NCI-H345 treated with DMSO at 0.1 percent for 48 hours (cell line): ENCODE measurements around the gene TUSC7.

ENCODE experiments used
- DNase-seq: peaks from one replicate; lab custom pipeline; 2025; ENCODE audit not compliant: unreplicated experiment; lab: John Stamatoyannopoulos, UW

The TUSC7 gene

DNA sequence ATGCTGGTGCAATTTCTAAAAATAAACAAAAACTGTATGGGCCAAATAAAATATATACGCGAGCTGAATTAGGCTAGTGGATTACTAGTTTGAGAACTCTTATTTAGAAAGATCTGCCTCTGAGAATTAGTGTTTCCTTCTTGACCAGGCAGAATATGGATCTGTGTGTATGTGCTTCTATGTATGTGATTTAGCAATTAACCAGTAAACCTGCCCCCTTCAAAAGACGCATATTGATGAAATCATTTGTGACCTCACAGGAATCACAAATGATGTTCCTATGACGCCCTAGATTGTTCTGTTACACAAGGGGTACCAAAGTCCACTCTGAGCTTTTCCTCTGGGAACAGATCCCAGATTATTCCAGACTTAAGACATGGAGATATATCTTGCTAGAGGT is at the start of gene TUSC7:
TUSC7 (plus strand) TSS at position 301 of the 400 bp plus-strand sequence.
- no peak for DNase-seq

DNA sequence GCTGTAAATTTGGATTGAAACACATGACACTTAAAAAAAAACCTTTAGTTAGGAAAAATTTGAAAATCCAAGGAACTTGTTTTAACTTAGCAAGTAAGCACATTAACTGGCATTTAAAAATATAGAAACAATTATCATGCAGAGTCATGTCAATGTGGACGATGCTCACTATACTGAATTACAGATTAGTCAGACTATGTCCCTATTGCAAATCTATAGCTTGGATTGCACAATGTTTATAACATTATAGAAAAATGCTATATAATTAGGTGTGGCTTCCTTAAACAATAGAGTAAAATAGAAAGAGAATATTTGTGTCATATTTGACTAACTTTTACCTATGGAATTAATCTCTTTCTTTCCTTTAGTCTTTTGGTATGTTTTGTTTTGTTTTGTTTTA is 48.4 kb upstream of the TUSC7 start:
- DNase-seq = no peak

DNA sequence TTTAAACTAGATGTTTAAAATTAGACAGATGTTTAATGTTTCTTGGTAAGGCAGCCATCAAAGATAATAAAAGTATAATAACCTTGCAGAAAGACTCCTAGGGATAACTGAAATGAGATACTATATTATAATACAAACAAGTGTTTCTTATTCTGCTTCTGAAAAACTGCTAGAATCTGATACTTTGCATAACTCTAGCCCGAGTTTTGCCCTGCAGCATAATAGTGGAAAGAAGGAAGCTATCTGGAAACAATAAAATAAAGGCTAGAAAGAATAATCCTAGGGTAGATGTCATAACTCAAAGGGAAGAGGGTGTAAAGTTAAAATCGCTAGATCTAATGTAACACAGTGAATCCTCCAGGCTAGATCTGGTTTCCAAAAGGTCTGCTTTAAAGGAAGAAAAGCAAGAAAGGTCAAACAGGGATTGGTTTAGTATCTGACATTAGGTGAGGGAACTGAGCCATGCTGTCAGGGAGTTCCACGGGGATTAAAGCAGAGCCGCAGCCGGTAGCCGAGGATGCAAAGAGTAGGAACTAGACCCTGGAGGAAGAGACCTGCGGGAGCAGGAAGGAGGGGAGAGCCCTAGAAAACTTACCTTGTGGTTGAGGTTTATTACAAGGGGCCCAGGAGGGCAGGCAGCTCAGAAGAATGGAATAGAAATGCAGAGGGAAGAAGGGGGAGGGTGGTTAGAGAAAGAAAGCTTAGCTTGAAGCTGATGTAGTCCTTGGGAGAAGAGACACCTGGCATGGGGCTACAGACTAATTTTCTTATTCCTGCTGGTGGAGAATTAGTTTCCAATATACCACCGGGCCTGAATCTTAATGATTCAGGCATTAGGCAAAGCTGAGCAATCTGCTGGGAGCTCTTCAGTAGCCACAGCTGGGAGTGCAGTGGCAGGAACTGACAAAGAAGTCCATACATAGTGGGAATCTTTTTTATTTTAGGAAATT is 46.1 kb upstream of the TUSC7 start:
- no peak for DNase-seq

DNA sequence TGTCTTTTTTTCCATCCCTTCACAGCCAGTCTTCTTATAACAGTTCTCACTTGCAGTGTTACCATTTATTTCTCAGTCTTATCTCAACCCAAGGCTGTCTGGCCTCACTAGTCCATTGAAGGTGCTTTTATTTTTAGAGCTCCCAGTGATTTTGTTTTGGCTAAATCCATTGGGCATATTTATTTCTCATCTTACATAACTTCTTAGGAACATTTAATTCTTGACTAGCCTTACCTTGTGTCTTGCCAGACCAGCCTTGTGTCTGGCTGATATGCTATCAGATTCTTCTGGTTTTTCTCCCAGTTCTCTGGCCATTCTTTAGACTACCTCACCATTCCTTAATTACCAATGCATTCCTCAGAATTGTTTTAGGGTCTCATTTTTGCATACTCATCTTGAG is 42.3 kb upstream of the TUSC7 start:
- no peak for DNase-seq

DNA sequence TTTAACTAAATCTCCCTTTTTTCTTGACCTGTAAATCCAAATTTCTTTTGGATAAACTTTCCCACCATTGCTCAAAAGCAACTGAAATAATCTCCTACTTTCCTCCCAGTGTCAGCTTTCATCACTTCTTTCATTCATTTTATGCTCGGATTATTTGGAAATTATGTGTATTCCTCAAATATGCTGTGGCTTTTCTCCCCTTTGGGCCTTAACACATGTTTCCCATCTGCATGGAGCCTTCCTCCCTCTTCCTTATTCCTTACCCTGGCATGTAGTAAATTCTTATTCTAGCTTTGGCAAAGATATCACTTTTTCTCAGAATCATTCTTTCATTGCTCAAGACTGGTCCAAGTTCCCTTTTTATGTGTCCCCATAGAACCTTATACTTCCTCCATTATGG is 41.8 kb upstream of the TUSC7 start:
- DNase-seq = no peak

DNA sequence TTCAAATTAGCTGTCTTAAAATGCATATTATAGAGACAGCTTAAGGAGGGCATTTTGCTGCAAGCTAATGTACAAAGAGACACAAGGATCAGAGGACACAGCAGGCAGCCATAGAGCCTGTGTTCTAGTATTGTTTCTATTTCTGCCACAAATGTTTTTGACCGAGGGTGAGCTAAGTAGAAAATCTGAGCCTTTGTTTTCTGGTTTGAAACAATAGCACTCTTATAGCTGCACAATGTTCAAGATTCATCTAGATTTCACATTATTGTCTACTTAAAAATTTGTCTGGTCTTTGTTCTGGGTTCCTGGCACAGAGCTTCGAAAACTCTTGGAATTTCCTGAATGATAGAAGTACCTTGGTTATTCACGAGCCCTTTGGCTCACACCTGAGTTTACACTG is 40.0 kb upstream of the TUSC7 start:
- DNase-seq = no peak

DNA sequence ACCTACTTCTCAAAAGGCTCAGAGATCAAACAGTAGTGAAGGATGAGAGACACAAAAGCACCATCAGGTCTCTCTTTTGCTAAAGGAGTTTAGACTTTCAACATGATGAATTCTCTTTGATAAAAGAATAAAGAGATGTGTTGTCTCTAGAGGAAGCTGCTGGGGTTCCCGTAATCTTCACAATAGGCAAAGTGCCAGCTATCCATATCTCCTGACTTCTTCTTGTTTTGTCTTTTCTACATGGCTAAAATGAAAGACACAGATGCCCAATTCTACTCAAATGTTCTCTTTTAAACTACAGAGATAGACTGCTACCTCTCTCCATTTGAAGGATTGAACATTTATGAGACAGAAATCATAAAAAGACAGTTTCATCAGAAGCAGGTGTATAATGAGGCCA is 38.4 kb upstream of the TUSC7 start:
- no peak for DNase-seq

DNA sequence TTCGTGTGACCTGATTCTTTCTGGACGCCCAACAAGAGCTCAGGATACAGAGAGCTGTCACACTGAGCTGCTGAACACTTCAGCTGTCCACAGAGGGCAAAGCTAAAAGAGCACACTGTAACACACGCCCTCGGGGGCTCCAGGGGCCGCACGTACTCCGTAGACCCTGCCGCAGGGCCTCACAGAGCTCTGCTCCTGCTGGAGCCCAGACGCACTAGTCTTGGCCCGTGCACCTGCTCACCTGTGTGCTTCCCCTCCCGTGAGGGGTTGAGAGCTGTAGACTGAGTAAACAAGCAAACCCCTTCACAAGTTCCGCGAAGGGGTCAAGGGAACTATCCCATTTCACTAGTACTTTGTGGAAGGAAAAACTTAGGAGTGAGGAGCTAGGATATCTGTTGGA is 30.7 kb upstream of the TUSC7 start:
- DNase-seq = no peak

GRCh38 chr3:116691041-116691440 is 18.5 kb upstream of the TUSC7 start:
- no peak for DNase-seq

- no peak for DNase-seq
These were observed 8.5 kb upstream of the TUSC7 start for GRCh38 chr3:116701070-116701469.

DNA sequence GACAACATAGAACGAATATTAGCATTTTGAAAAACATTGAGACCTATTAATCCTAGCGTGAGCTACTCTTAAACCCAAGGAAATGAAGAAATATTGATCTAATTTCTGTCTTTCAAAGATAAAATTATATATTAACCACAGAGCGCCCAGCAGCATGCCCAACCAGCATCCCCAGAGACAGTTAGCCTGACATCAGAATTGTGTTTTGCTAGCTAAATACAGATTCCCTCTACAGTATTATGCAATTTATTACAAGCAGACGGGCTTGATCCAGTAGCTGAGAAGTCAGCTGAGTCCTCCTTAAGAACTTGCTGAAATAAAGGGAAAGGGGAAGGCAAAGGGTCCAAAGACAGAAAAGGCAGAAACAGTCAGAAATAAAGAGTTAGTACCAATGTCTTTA is 7.2 kb upstream of the TUSC7 start:
- no peak for DNase-seq

DNA sequence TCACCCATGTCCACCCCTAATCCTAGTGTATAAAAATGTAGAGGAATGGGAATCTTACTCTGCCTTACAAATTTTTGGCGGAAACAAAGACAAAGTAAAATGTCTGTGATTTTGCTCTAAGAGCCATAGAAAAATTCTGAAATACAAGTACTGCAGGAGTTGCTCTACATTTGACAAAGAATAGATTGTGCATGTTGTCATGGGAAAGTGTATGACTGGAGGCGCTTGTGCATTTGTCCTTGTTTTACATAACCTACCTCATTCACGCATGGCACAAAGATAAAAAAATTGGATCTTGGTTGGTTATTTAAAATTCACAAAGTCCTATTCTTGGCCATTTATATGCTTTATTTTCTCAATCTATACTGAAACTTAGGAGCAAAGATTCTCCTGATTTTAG is 2.0 kb upstream of the TUSC7 start:
- DNase-seq = no peak

DNA sequence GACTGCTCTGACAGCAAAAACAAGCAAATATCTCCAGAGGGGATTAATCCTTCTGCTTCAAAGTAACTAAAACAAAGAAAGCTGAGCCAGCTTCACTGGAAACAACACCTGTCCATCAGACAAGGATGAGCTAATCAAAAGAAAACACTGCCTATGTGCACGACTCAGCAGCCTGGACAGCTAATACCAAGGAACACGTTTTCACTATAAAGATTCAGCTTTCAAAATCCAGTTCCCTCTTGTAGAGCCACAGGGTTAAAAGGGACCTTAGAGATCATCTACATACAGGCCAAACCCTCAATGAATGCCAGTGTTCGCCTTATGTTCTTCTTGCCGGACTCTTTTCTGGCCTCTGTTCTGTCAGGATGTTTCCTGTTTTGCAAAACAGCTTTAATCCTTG is 6.9 kb downstream of the TUSC7 start:
- DNase-seq = no peak

DNA sequence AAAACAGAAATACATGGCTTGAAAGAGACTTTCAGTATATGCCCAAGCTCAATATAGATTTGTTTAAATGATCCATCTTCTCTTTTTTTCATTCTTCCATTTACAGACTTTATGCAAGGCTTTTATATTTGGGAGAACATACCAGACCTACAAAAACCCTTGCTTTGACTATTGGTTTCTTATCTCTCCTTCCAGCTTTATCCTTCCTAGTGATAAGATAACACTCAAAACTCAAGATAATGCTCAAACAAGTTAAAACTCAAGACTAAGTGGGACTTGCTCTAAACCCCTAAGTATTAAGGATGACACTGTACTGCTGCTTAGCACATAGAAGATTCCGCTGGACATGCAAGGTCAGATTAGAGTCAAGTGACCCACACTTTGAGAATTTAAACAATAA is 8.0 kb downstream of the TUSC7 start:
- no peak for DNase-seq

DNA sequence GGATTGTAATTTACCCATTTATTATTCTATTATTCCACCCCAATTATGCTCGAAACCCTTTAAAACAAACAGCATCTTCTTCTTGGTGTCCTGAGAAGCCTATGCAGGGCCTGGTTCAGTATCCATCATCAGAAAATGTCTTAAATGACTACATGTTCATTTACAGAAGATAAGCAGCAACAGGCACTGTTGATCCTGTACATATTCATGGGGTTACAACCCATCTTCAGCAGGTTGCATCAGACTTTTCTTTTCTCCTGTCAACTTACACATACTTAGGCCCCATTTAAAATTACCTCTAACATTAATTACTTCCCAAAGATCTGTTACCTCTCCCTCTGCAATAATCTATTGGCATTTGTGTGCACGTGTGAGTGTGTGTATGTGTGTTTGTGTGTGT is 18.9 kb downstream of the TUSC7 start:
- no peak for DNase-seq

GRCh38 chr3:116734243-116734642 is 24.7 kb downstream of the TUSC7 start:
- DNase-seq = no peak

GRCh38 chr3:116739678-116740077 is 30.1 kb downstream of the TUSC7 start:
- no peak for DNase-seq

- DNase-seq = no peak
These were observed 30.7 kb downstream of the TUSC7 start for GRCh38 chr3:116740293-116740692.

- no peak for DNase-seq
These were observed 31.9 kb downstream of the TUSC7 start for GRCh38 chr3:116741467-116741866.

DNA sequence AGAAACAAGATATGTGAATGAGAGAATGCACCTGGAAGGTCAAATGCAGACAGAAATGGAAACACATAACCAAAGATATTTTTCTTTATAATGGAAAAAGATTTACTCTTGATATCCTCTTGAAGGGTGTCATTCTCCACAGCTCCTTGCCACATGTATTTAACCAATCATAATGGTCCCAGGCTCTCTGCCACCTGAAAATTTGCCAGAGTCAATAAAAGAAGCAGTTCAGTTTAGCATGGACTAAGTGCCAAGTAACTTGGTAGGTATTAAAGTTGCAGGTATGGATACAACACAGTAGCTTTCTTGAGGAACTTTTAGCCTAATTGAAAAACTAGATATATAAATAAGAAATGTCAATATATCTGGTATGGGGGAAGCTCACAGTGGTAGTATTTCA is 33.5 kb downstream of the TUSC7 start:
- no peak for DNase-seq

- DNase-seq = no peak
These were observed 39.8 kb downstream of the TUSC7 start for GRCh38 chr3:116749388-116749787.

DNA sequence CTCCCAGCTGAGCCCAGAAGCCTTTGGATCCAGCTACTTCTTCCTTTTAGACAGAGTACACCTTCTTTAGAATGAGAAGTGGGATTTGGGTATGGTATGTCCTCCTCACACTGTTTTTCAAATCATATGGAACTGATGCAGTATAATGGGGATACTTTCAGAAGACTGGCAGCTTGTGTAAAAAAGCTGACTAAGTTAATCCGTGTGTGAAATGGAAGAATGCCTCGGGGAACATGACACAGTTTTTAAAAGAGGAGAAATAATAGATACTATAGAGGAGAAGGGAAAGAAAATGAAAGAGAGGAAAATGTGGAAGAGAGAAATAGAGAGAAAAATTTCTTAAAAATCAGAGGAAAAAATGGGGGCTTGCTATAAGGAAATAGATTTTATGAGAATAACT is 47.7 kb downstream of the TUSC7 start:
- DNase-seq = no peak

DNA sequence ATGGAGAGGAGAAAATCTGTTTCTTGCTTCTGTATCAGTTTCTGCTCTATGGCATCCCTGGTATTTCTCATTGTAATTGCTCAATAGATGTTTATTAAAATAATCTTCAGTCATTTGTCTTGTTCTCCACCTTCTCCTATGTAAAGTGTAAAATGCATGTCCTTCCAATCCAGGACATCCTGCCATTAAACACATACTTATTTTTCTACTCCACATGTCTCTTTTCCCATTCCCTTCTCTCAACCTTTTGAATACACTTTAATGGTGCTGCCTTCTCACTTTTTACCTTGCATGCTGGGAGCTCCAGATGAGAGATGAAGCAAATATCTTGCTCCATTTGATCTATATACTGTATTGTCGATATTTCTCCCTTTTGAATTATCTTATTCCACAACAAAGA is 49.7 kb downstream of the TUSC7 start:
- DNase-seq = no peak
